H9 (cell line): ENCODE data around the gene EDIL3. TPM values are rescaled to one million over a fixed set of nuclear protein-coding genes. Genes with fewer than 3 reads are reported as not detected.

ENCODE experiments used
- DNase-seq: peaks from one replicate; pipeline ENCODE4 v3.0.0-alpha.2; 2017
- H2AFZ ChIP-seq: one replicate; pipeline ENCODE4 v1.6.1; 2013; ENCODE audit warnings: mild to moderate bottlenecking, low read length, control low read depth, moderate library complexity
- H2AK5ac ChIP-seq: 2 replicates; pipeline ENCODE4 v1.6.1; 2013; ENCODE audit warnings: low read length, control low read depth, mixed read lengths; ENCODE audit not compliant: insufficient read length
- H2BK120ac ChIP-seq: one replicate; pipeline ENCODE4 v1.6.1; 2013; ENCODE audit warnings: low read depth, mild to moderate bottlenecking, low read length, control low read depth, inconsistent platforms; ENCODE audit not compliant: poor library complexity, severe bottlenecking
- H2BK12ac ChIP-seq: 2 replicates; pipeline ENCODE4 v1.6.1; 2013; ENCODE audit warnings: low read length, control low read depth, mixed read lengths, low read depth; ENCODE audit not compliant: insufficient read length
- H2BK15ac ChIP-seq: 2 replicates; pipeline ENCODE4 v1.6.1; 2013; ENCODE audit warnings: low read depth, low read length, control low read depth
- H2BK20ac ChIP-seq: one replicate; pipeline ENCODE4 v1.6.1; 2013; ENCODE audit warnings: low read depth, mild to moderate bottlenecking, low read length, control low read depth, inconsistent platforms; ENCODE audit not compliant: poor library complexity, severe bottlenecking
- H2BK5ac ChIP-seq: 2 replicates; pipeline ENCODE4 v1.6.1; 2013; ENCODE audit warnings: low read length, control low read depth, mixed read lengths; ENCODE audit not compliant: insufficient read length
- H3K14ac ChIP-seq: 2 replicates; pipeline ENCODE4 v1.6.1; 2013; ENCODE audit warnings: low read length, control low read depth; ENCODE audit not compliant: insufficient read depth
- H3K18ac ChIP-seq: 2 replicates; pipeline ENCODE4 v1.6.1; 2013; ENCODE audit warnings: low read depth, mild to moderate bottlenecking, mixed read lengths, low read length, control low read depth; ENCODE audit not compliant: insufficient read length
- H3K23ac ChIP-seq: 2 replicates; pipeline ENCODE4 v1.6.1; 2013; ENCODE audit warnings: low read length, control low read depth, mixed read lengths, low read depth; ENCODE audit not compliant: insufficient read length
- H3K23me2 ChIP-seq: 2 replicates; pipeline ENCODE4 v1.6.1; 2013; ENCODE audit warnings: low read depth, mild to moderate bottlenecking, mixed read lengths, low read length, control low read depth; ENCODE audit not compliant: insufficient read length, poor library complexity, severe bottlenecking
- H3K27ac ChIP-seq: 2 replicates; pipeline ENCODE4 v1.5.1; 2013; ENCODE audit warnings: low read length, control low read depth, mixed read lengths, low read depth; ENCODE audit not compliant: insufficient read length
- H3K27me3 ChIP-seq: 2 replicates; pipeline ENCODE4 v1.6.1; 2013; ENCODE audit warnings: low read length, control low read depth, inconsistent platforms; ENCODE audit not compliant: insufficient read depth
- H3K4ac ChIP-seq: 2 replicates; pipeline ENCODE4 v1.6.1; 2013; ENCODE audit warnings: low read depth, mild to moderate bottlenecking, control low read depth, inconsistent platforms, low read length, moderate library complexity
- H3K4me1 ChIP-seq: 2 replicates; pipeline ENCODE4 v1.6.1; 2013; ENCODE audit warnings: low read length, control low read depth, inconsistent platforms; ENCODE audit not compliant: insufficient read depth
- H3K4me2 ChIP-seq: 2 replicates; pipeline ENCODE4 v1.6.1; 2013; ENCODE audit warnings: low read length, control low read depth, mixed read lengths; ENCODE audit not compliant: insufficient read length, insufficient read depth
- H3K56ac ChIP-seq: 2 replicates; pipeline ENCODE4 v1.6.1; 2013; ENCODE audit warnings: low read depth, mild to moderate bottlenecking, mixed read lengths, low read length, control low read depth; ENCODE audit not compliant: insufficient read length
- H3K79me1 ChIP-seq: 2 replicates; pipeline ENCODE4 v1.6.1; 2013; ENCODE audit warnings: low read depth, mild to moderate bottlenecking, moderate library complexity, low read length, control low read depth, inconsistent platforms; ENCODE audit not compliant: insufficient read depth, poor library complexity, severe bottlenecking
- H3K79me2 ChIP-seq: 2 replicates; pipeline ENCODE4 v1.6.1; 2013; ENCODE audit warnings: low read length, control low read depth, inconsistent platforms; ENCODE audit not compliant: insufficient read depth
- H3K9ac ChIP-seq: 2 replicates; pipeline ENCODE4 v1.6.1; 2013; ENCODE audit warnings: low read length, control low read depth, mixed read lengths; ENCODE audit not compliant: insufficient read length; ENCODE audit errors: extremely low read depth
- H3K9me3 ChIP-seq: one replicate; pipeline ENCODE4 v1.6.1; 2013; ENCODE audit warnings: low read depth, low read length, inconsistent platforms; ENCODE audit not compliant: control insufficient read depth
- H3T11ph ChIP-seq: one replicate; pipeline ENCODE4 v1.6.1; 2013; ENCODE audit warnings: mild to moderate bottlenecking, low read length, control low read depth, inconsistent platforms
- H4K20me1 ChIP-seq: one replicate; pipeline ENCODE4 v1.6.1; 2013; ENCODE audit not compliant: control insufficient read depth, insufficient read length, insufficient read depth
- H4K5ac ChIP-seq: 2 replicates; pipeline ENCODE4 v1.6.1; 2013; ENCODE audit warnings: low read depth, mild to moderate bottlenecking, mixed read lengths, low read length, control low read depth; ENCODE audit not compliant: insufficient read length
- H4K8ac ChIP-seq: replicated peaks from 2 replicates; pipeline ENCODE4 v1.6.1; 2013; ENCODE audit warnings: low read length, control low read depth, mixed read lengths, low read depth; ENCODE audit not compliant: insufficient read length
- H4K91ac ChIP-seq: 2 replicates; pipeline ENCODE4 v1.6.1; 2013; ENCODE audit warnings: low read depth, mild to moderate bottlenecking, moderate library complexity, mixed read lengths, low read length, control low read depth; ENCODE audit not compliant: insufficient read length
- H3K27ac Mint-ChIP-seq, 3 experiments: 2 replicates in 2 of 3; 3 replicates in 1 of 3; pipeline ENCODE4 v1.8.0; 2020 to 2021; ENCODE audit warnings: mixed read lengths in 3 of 3, mild to moderate bottlenecking in 1 of 3, moderate library complexity in 1 of 3
- H3K27me3 Mint-ChIP-seq: 2 replicates; pipeline ENCODE4 v1.8.0; 2021; ENCODE audit warnings: low read depth, mild to moderate bottlenecking, moderate library complexity, mixed read lengths
- H3K36me3 Mint-ChIP-seq, 3 experiments: 2 replicates in 2 of 3; 3 replicates in 1 of 3; pipeline ENCODE4 v1.8.0; 2020 to 2021; ENCODE audit warnings: low read depth in 3 of 3, mixed read lengths in 3 of 3; ENCODE audit not compliant: insufficient read depth in 1 of 3
- H3K4me1 Mint-ChIP-seq, 2 experiments: 2 replicates each; pipeline ENCODE4 v1.8.0; 2020; ENCODE audit warnings: mixed read lengths in 2 of 2
- H3K4me3 Mint-ChIP-seq, 2 experiments: 2 replicates in 1 of 2; 3 replicates in 1 of 2; pipeline ENCODE4 v1.8.0; 2020 to 2021; ENCODE audit warnings: mild to moderate bottlenecking in 2 of 2, mixed read lengths in 2 of 2, moderate library complexity in 1 of 2
- H3K9me3 Mint-ChIP-seq, 2 experiments: 2 replicates in 1 of 2; 3 replicates in 1 of 2; pipeline ENCODE4 v1.8.0; 2020; ENCODE audit warnings: mild to moderate bottlenecking in 2 of 2, mixed read lengths in 2 of 2, moderate library complexity in 1 of 2
- WGBS: extraction: QIAGEN DNeasy Blood & Tissue Kit; methylation state at CpG from one replicate; pipeline ENCODE4 v1.1.7; 2013; ENCODE audit warnings: missing lambda C conversion rate, low lambda C conversion rate, mixed read lengths; ENCODE audit not compliant: insufficient read length; ENCODE audit errors: extremely low coverage; 5-methylcytosine and 5-hydroxymethylcytosine counted together
- total RNA-seq: library from RNA; stranded (reverse); gene quantifications from 2 replicates; pipeline ENCODE4 v1.2.1, GENCODE V29; 2021
- TF ChIP-seq, protein P1 (sequence below): fragments of 200-600 bp; sonication (generic); conservative IDR thresholded peaks from 3 replicates; pipeline ENCODE4 v1.8.0; 2021; ENCODE audit warnings: antibody characterized with exemption, mild to moderate bottlenecking

The EDIL3 gene
- total RNA-seq, 1 experiment from 2014 or later: 61.9 TPM

DNA sequence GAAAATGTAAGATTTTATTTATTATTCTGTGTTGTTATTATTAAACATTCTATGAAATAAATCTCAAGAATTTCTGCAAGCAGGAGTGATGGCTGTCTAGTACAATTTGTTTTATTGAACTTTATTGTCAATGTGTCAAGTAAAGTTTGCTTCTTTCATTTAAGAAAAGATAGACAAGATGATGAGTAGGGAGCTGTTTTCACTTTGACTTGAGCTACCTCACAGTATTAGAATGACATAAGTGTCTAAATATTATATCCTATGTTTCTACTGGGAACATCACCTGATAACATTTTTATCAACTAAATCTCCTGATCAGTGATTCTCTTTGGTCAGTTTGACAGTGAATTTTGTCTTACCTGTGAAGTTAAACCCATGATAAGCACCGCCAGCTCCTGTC, 12.7 kb upstream of the EDIL3 start:
- Mint-ChIP-seq H3K27ac (peak overlapping the region in 1 of 3 experiments; percentile 58; a peak in 1 of 7 replicates), H3K9me3 (no peaks in the 10 kb centered on the region), H3K27me3 (no peaks in the 10 kb centered on the region), H3K4me1 (peaks cover 7 to 9% of the 10 kb centered on the region in 2 experiments), H3K36me3 (no peaks in the 10 kb centered on the region), H3K4me3 (no peak overlapping the region)
- H4K91ac ChIP-seq: no peak overlapping the region
- no peak overlapping the region for H3K4me2 ChIP-seq
- no peaks in the 10 kb centered on the region; the same call in 1 of the 2 replicates for H3K4me1 ChIP-seq
- H3K27me3 ChIP-seq: no peaks in the 10 kb centered on the region
- H3K79me2 ChIP-seq: no peaks in the 10 kb centered on the region
- no peaks in the 10 kb centered on the region for H3K9me3 ChIP-seq
- H3K9ac ChIP-seq: no peak overlapping the region
- no peaks in the 10 kb centered on the region for H3K23me2 ChIP-seq
- H3K4ac ChIP-seq: no peak overlapping the region
- H2AFZ ChIP-seq: no peak overlapping the region
- H3K27ac ChIP-seq: no peak overlapping the region
- H3K14ac ChIP-seq: no peak overlapping the region
- H2AK5ac ChIP-seq: no peak overlapping the region
- DNase-seq: no peak
- H2BK20ac ChIP-seq: no peak overlapping the region
- H4K8ac ChIP-seq: no peak overlapping the region
- WGBS: no CpG with 5 or more reads among the region's 1 CpG
- TF ChIP-seq, protein P1, sequence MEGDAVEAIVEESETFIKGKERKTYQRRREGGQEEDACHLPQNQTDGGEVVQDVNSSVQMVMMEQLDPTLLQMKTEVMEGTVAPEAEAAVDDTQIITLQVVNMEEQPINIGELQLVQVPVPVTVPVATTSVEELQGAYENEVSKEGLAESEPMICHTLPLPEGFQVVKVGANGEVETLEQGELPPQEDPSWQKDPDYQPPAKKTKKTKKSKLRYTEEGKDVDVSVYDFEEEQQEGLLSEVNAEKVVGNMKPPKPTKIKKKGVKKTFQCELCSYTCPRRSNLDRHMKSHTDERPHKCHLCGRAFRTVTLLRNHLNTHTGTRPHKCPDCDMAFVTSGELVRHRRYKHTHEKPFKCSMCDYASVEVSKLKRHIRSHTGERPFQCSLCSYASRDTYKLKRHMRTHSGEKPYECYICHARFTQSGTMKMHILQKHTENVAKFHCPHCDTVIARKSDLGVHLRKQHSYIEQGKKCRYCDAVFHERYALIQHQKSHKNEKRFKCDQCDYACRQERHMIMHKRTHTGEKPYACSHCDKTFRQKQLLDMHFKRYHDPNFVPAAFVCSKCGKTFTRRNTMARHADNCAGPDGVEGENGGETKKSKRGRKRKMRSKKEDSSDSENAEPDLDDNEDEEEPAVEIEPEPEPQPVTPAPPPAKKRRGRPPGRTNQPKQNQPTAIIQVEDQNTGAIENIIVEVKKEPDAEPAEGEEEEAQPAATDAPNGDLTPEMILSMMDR: no peak
- no peak overlapping the region for H3K18ac ChIP-seq
- H3K23ac ChIP-seq: no peak overlapping the region
- H2BK120ac ChIP-seq: no peak overlapping the region
- H2BK15ac ChIP-seq: no peak overlapping the region
- H2BK12ac ChIP-seq: no peak overlapping the region
- H4K20me1 ChIP-seq: no peaks in the 10 kb centered on the region
- H2BK5ac ChIP-seq: no peak overlapping the region
- H3T11ph ChIP-seq: no peak overlapping the region
- H3K56ac ChIP-seq: no peak overlapping the region
- H4K5ac ChIP-seq: no peak overlapping the region
- no peaks in the 10 kb centered on the region for H3K79me1 ChIP-seq
